Esophagus squamous epithelium (tissue), 5 donors: ENCODE results near the gene VAT1L. TPM values are rescaled to one million over a fixed set of nuclear protein-coding genes. Genes with fewer than 3 reads are reported as not detected.

ENCODE experiments used
- DNase-seq: peaks from one replicate; lab custom pipeline; 2025; lab: John Stamatoyannopoulos, UW
- H3K27ac ChIP-seq, 4 donors: fragments of 200-600 bp; sonication (generic); one replicate each; pipeline ENCODE4 v1.5.1; 2016 to 2019; ENCODE audit warnings: mild to moderate bottlenecking in 1 of 4
- H3K27me3 ChIP-seq, 4 donors: fragments of 200-600 bp; sonication (generic); 1 replicate in 3 of 4; 2 replicates in 1 of 4; pipeline versions ENCODE4 v1.5.1 to v1.6.0; 2017 to 2021; ENCODE audit warnings: antibody characterized with exemption in 1 of 4
- H3K36me3 ChIP-seq, 3 donors: fragments of 200-600 bp; sonication (generic); one replicate each; pipeline ENCODE4 v1.5.1; 2016 to 2019
- H3K4me1 ChIP-seq, 3 donors: fragments of 200-600 bp; sonication (generic); one replicate each; pipeline ENCODE4 v1.5.1; 2017 to 2019
- H3K4me3 ChIP-seq, 4 donors: fragments of 200-600 bp; sonication (generic); 1 replicate in 3 of 4; 2 replicates in 1 of 4; pipeline ENCODE4 v1.5.1; 2016 to 2019; ENCODE audit warnings: mild to moderate bottlenecking in 2 of 4, moderate library complexity in 1 of 4
- H3K9me3 ChIP-seq, 3 donors: fragments of 200-600 bp; sonication (generic); one replicate each; pipeline ENCODE4 v1.5.1; 2016 to 2019
- POLR2A ChIP-seq, 4 donors: fragments of 450-650 bp; IDR thresholded peaks; one replicate each; pipeline ENCODE4 v1.6.1; 2017; ENCODE audit warnings: antibody characterized with exemption in 4 of 4, mild to moderate bottlenecking in 4 of 4, moderate library complexity in 3 of 4
- WGBS, 2 donors: methylation state at CpG; one replicate each; pipeline ENCODE4 v1.1.5; 2018; 5-methylcytosine and 5-hydroxymethylcytosine counted together
- intact Hi-C: fragments of 100-400 bp; cut with DNase I; formaldehyde crosslinking; loops from one replicate; pipeline ENCODE4 v1.15.0; 2022
- total RNA-seq, 4 donors: library from RNA; depleted of rRNA; stranded (reverse); fragments of >200 nt; gene quantifications; one replicate each; pipeline ENCODE4 v1.1.0, GENCODE V29; 2016
- TF ChIP-seq, protein P1 (sequence below), 6 experiments: fragments of 450-650 bp in 4 of 6; fragments of 200-600 bp in 2 of 6; sonication (generic) in 2 of 6; IDR thresholded peaks; one replicate each; pipeline ENCODE4 v1.5.1; 2016 to 2019; ENCODE audit warnings: antibody characterized with exemption in 6 of 6, mild to moderate bottlenecking in 4 of 6, moderate library complexity in 4 of 6
- donor health status: DM: yes; HTN: yes; CAD: no.

Gene VAT1L
- total RNA-seq, 4 donors from 2014 or later = 0.56 TPM; not detected in 3

DNA sequence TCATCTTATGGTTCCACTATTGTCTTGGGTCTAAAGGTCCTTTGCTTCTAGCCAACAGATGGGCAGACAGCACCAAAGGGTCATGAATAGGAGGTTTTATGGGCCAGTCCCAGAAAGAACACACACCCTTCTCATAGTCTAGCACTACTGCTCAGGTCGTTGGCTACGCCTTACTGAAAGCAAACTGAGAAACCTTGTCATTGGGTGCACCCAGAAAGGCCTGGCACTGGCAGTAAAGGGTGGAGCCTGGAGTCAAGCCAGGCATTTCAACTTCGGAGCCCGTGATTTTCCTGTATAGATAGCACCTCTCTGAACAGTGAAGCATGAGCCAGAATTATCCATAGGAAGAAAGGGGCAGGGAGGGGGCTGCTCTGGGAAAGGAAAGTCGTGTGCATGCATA, 74.9 kb downstream of the VAT1L start:
- Histone ChIP-seq H3K27ac (no peak overlapping the region), H3K4me1 (no peaks in the 10 kb centered on the region), H3K9me3 (no peaks in the 10 kb centered on the region), H3K4me3 (no peak overlapping the region), H3K27me3 (no peaks in the 10 kb centered on the region), H3K36me3 (no peaks in the 10 kb centered on the region)
- TF ChIP-seq, protein P1, sequence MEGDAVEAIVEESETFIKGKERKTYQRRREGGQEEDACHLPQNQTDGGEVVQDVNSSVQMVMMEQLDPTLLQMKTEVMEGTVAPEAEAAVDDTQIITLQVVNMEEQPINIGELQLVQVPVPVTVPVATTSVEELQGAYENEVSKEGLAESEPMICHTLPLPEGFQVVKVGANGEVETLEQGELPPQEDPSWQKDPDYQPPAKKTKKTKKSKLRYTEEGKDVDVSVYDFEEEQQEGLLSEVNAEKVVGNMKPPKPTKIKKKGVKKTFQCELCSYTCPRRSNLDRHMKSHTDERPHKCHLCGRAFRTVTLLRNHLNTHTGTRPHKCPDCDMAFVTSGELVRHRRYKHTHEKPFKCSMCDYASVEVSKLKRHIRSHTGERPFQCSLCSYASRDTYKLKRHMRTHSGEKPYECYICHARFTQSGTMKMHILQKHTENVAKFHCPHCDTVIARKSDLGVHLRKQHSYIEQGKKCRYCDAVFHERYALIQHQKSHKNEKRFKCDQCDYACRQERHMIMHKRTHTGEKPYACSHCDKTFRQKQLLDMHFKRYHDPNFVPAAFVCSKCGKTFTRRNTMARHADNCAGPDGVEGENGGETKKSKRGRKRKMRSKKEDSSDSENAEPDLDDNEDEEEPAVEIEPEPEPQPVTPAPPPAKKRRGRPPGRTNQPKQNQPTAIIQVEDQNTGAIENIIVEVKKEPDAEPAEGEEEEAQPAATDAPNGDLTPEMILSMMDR (IDR thresholded peaks at IDR 0.05) = no peak
- no peak for TF ChIP-seq POLR2A (IDR thresholded peaks at IDR 0.05)
- 26 to 33% methylated on average over 4 to 5 of the region's 5 CpGs for WGBS, 2 donors
- intact Hi-C loops = no loop called here
- no peak for DNase-seq

DNA sequence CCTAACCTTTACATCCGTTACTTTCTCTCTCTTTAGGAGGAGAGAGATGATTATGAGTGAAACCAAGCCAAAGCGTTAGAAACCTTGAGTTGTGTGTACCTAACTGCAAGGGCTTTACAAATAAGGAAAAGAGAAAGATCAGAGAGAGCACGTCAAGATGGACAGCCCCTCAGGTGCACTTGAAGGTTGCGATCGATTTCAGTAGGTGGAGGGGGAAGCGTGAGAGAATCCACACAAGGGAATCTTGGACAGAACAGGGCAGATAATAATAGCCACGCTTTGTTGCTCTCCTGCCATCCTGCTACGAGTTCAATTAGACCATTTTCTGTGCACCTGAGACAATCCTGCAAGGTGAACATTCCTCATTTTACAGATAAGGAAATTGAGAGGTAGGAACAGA, 78.4 kb downstream of the VAT1L start:
- no peak for DNase-seq
- 54 to 67% methylated on average over 8 of the region's 8 CpGs for WGBS, 2 donors
- Histone ChIP-seq H3K36me3 (no peaks in the 10 kb centered on the region), H3K27me3 (no peaks in the 10 kb centered on the region), H3K4me1 (peaks cover 0 to 10% (median 0%) of the 10 kb centered on the region in 3 donors), H3K4me3 (no peak overlapping the region), H3K27ac (no peak overlapping the region), H3K9me3 (no peaks in the 10 kb centered on the region)
- intact Hi-C loops = no loop called here
- no peak for TF ChIP-seq POLR2A (IDR thresholded peaks at IDR 0.05)
- TF ChIP-seq, protein P1 (IDR thresholded peaks at IDR 0.05) = no peak

DNA sequence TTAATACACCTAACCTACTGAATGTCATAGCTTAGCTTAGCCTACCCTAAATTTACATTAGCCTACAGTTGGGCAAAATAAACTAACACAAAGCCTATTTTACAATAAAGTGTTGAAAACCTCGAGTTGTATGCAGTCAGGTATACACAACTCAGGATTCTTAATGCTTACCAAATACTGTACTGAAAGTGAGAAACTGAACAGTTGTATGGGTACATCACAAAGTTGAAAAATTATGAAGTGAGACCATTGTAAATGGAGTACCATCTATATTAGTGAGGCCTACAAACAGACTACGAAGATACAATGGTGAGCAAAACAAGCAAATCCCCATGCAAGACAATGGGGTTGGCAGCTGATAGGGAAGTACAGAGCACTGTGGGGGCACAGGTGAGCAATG, 79.7 kb downstream of the VAT1L start:
- no peak for DNase-seq
- H3K9me3 ChIP-seq = no peaks in the 10 kb centered on the region
- TF ChIP-seq, protein P1 (IDR thresholded peaks at IDR 0.05) = no peak
- no peak for TF ChIP-seq POLR2A (IDR thresholded peaks at IDR 0.05)
- no peaks in the 10 kb centered on the region for H3K27me3 ChIP-seq
- H3K4me1 ChIP-seq = peaks cover 0 to 10% (median 0%) of the 10 kb centered on the region in 3 donors
- 63 to 65% methylated on average over 2 of the region's 2 CpGs for WGBS, 2 donors
- intact Hi-C loops = no loop called here
- no peaks in the 10 kb centered on the region for H3K36me3 ChIP-seq
- no peak overlapping the region for H3K4me3 ChIP-seq
- H3K27ac ChIP-seq = no peak overlapping the region

DNA sequence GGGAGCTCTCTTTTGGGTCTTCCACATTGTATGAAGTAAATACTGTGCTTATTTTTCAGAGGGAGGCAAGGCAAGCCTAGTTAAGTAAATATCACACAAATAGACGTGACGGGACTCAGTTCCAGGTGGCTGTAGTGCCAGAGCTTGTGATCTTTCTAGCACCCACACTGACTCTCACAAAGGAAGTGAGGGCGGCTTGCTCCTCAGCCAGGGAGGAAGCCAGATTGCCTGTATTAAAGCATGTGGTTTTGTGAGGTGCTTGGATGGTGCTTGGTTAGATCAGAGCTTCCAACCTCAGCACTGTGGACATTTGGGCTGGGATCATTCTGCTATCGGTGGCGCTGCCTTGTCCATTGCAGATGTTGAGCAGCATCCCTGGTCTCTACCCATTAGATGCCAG, 80.1 kb downstream of the VAT1L start:
- WGBS, 2 donors = 30 to 40% methylated on average over 3 of the region's 5 CpGs
- TF ChIP-seq, protein P1 (IDR thresholded peaks at IDR 0.05) = no peak
- TF ChIP-seq POLR2A (IDR thresholded peaks at IDR 0.05) = no peak
- H3K4me1 ChIP-seq = peaks cover 0 to 10% (median 0%) of the 10 kb centered on the region in 3 donors
- intact Hi-C loops = no loop called here
- no peak overlapping the region for H3K4me3 ChIP-seq
- no peak overlapping the region for H3K27ac ChIP-seq
- no peak for DNase-seq
- H3K27me3 ChIP-seq = no peaks in the 10 kb centered on the region
- H3K9me3 ChIP-seq = no peaks in the 10 kb centered on the region
- H3K36me3 ChIP-seq = no peaks in the 10 kb centered on the region

DNA sequence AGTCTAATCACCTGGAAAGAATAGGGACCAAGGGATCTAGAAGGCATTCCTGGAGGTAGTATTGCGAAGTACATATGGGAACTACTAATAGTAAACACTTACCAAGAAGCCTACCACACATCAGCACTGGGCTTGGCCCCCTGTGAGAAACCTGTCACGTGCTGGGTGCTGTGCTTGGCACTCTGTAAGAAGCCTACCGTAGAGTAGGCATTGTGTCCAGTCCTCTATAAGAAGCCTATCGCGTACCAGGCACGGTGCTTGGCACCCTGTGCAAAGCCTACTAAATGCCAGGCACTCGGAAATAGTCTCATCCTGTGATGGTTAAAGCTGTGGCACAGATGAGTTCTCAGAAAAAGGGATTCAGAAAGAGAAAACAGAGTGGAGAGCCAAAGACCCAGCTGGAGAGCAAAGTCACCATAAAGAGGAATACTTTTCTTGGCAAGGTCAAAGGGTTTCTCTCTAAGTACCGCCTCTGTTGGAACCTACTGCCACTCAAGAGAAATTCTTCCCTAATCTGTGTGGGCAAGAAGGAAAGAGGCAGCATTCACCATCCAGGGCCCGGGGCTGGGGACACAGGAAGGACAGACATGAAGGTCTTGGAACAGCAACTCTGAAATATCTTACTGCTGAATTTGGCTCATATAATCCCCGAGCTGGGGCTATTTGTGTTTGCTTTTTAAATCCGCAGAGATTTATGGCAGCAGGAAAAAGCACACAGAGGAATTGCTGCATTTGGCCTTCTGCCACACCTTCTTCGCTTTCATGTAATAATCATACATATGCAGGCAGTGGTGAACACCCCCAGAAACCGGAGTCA, 81.8 kb downstream of the VAT1L start:
- Histone ChIP-seq H3K27me3 (no peaks in the 10 kb centered on the region), H3K9me3 (no peaks in the 10 kb centered on the region), H3K4me3 (no peak overlapping the region), H3K36me3 (no peaks in the 10 kb centered on the region), H3K27ac (no peak overlapping the region), H3K4me1 (peaks cover 0 to 10% (median 0%) of the 10 kb centered on the region in 3 donors)
- intact Hi-C loops = no loop called here
- no peak for DNase-seq
- WGBS, 2 donors = 42 to 48% methylated on average over 12 to 13 of the region's 13 CpGs
- TF ChIP-seq POLR2A (IDR thresholded peaks at IDR 0.05) = no peak
- TF ChIP-seq, protein P1 (IDR thresholded peaks at IDR 0.05) = no peak
